PC-3 (cell line): ENCODE measurements around the gene SRSF10.

ENCODE experiments used
- EZH2 ChIP-seq: fragments of 300-600 bp; sonication (generic); IDR thresholded peaks from one replicate; pipeline ENCODE4 v1.6.1; 2017; ENCODE audit warnings: antibody characterized with exemption, mild to moderate bottlenecking, low read length; ENCODE audit not compliant: unreplicated experiment
- EZH2phosphoT487 ChIP-seq: fragments of 300-600 bp; sonication (generic); IDR thresholded peaks from 2 replicates; pipeline ENCODE4 v1.6.1; 2018; ENCODE audit warnings: mild to moderate bottlenecking, antibody characterized with exemption, low read length, borderline replicate concordance
- TF ChIP-seq, protein P1 (sequence below): fragments of 300-600 bp; sonication (generic); conservative IDR thresholded peaks from 2 replicates; pipeline ENCODE4 v1.5.1; 2017; ENCODE audit warnings: antibody characterized with exemption, low read depth, mild to moderate bottlenecking, low read length

DNA sequence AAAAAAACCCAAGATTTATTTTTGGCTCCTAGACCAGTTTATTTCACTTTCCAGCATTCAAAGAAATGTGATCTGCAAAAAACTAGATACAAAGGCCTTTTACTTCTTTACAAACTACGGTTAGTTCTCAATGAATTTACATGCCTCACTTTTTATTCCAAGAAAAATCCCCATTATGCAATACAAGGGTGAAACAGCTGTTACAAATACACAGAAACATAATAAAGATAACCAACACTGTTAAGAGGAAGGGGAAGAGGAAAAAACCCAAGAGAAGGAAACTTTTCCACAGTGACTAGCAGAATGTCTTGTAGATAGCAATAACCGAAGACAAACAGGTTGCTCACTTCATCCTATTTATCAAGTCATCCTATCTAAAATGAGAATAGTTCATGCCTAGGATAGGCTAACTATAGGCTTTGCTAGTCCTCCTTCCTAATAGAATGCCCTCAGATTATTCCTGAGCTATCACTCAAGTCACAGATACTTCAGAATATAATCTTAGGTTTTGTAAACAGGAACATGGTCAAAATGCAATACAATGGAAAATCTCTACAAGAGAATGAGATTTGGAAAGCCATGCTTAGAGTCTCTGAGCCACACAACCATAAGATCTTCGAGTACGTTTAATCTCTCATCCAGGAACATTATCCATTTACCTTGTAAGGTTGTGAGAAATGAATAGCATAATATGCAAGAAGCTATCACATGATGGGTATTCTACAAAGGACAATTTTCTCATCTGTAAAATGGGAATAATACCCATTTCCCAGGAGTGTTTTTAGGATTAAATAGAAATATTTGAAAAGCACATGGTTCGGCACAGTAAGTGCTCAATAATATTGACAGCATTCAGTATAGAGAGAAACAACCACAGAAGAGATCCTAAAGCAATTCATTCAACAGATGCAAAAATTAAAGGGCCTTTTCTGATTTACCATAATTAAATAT lies 15.1 kb downstream of the SRSF10 start:
- TF ChIP-seq, protein P1, sequence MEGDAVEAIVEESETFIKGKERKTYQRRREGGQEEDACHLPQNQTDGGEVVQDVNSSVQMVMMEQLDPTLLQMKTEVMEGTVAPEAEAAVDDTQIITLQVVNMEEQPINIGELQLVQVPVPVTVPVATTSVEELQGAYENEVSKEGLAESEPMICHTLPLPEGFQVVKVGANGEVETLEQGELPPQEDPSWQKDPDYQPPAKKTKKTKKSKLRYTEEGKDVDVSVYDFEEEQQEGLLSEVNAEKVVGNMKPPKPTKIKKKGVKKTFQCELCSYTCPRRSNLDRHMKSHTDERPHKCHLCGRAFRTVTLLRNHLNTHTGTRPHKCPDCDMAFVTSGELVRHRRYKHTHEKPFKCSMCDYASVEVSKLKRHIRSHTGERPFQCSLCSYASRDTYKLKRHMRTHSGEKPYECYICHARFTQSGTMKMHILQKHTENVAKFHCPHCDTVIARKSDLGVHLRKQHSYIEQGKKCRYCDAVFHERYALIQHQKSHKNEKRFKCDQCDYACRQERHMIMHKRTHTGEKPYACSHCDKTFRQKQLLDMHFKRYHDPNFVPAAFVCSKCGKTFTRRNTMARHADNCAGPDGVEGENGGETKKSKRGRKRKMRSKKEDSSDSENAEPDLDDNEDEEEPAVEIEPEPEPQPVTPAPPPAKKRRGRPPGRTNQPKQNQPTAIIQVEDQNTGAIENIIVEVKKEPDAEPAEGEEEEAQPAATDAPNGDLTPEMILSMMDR: no peak
- no peak for TF ChIP-seq EZH2
- TF ChIP-seq EZH2phosphoT487: no peak
